ENCODE measurements around the gene VDAC1.
"Not testable (repeated sequence)": the region's sequence is repeated elsewhere in the genome, so short reads cannot be mapped to it uniquely, and the experiment has no call there.

VDAC1 gene

DNA sequence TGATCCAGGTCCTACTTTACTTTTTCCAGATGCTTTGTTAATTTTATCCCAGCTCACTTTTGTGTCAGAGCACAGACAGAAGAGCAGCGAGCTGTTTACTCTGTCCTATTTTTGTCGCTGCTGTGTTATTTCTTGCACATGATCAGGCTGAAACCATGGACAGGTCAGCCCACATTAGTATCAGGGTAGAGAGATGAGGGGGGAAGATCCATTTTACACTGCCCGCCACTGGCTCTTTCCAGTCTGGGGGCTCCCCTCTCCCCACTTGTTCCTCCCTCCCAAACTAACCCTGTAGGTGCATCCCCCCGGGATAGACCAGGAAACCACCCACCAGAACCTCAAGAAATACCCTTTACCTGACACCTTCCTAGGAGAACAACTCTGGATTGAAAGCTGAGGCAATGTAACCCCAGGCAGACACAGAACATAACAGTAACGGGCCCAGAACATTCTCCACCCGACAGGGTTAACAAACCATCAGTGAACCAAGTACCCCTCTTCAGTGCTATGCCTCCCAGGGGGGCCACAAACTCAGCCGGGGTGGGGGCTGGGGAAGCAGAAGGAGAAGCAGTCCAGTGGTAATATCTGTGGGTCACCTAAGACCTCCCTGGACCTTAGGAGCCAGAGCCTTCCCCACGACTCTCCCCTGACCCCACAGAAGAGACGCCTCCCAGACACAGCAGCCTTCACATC lies 10.3 kb downstream of the VDAC1 start:
- DNase-seq: no peak

GRCh38 chr5:133993185-133993936 lies 11.4 kb downstream of the VDAC1 start:
- DNase-seq: no peak

DNA sequence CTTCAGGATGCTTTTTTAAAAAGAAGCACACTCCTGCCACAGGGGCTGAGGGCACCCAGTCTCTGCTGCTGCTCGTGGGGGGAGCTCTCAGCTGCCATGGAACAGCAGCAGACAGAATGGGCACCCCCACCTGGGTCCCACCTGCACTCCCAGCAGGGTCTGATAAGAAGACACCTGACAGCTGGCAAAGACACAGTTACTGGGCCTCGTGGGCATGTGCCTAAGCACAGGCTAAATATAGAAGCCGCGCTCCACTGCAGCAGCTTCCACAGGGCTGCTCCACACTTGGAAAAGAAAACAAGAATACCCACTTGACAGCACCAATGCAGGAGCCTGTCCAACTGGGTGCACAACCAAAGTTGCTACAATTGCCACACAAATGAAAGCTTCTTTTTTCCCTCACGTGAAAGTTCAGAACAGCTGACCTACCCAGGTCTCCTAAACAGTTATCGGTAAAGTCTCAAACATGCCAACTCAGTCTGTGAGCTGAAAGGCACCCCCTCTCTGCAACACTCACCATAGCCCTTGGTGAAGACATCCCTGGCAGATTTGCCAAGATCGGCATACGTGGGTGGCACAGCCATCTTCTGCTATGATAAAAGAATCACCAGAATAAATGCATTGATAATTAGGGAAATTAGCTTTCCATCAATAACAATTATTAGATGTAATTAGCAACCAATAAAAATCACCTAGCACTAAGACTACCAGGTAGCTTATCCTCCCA lies 12.2 kb downstream of the VDAC1 start:
- no peak for DNase-seq

DNA sequence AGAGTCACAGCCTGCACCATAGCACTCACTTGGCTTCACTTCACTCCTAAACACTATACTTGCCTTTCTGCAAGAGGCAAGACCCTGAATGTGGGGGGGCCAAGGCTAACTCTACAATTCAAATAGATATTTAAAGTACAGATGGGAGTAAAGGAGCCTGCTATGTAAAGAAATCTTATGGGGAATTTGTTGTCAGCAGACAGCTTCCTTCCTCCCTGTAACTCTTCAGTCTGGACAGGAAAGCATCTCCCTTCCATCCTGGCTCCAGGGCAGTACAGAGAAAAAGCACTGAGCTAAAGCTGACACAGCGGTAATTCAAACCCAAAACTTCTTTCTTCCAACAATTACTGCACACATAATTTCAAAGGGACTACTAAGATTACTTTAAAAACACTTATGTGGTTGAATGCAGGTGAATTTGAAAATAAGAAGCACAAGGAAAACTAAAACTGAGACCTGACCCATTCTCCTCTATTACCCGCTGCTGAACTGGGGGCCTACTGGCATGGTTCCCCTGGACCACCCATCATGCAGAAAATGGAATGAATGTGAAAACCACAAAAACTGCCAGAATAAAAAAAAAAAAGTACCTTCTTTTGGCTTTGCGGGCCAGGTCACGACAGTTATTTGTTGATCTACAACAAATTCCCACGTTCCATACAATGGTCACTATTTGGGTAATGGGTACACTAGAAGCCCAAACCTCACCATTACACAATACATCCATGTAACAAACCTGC lies 13.4 kb downstream of the VDAC1 start:
- DNase-seq: no peak

DNA sequence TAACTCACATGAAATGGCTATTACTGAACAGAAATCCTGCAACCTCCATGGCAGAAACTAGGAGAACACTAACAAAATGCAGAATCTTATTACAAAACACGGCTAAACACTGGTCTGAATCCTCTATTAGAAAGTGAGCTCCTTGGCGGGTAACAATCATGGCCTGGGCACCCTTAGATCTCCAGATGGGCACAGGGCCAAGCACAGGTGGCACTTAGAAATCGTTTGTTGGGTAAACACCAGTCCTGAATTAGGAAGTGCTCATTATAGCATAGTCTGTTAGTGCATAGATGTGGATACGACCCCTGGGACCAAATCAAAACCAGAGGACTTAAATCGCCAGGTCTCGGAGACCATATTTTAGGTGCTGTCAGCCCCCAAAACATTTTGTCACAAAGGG lies 14.4 kb downstream of the VDAC1 start:
- DNase-seq: no peak

GRCh38 chr5:133985540-133986180 lies 19.1 kb downstream of the VDAC1 start:
- DNase-seq: no peak

DNA sequence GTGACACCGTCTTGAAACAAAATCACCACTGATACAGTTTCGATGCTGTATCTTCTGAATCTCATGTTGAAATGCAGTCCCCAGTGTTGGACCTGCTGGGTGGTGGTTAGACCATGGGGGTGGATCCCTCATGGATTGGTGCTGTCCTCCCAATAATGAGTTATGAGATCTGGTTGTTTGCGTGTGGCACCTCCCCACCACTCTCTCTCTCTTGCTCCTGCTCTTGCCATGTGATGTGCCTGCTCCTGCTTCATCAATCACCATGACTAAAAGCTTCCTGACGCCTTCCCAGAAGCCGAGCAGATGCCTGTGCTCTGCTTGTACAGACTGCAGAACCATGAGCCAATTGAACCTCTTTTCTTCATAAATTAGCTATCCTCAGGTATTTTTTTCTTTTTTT lies 21.1 kb downstream of the VDAC1 start:
- no peak for DNase-seq

DNA sequence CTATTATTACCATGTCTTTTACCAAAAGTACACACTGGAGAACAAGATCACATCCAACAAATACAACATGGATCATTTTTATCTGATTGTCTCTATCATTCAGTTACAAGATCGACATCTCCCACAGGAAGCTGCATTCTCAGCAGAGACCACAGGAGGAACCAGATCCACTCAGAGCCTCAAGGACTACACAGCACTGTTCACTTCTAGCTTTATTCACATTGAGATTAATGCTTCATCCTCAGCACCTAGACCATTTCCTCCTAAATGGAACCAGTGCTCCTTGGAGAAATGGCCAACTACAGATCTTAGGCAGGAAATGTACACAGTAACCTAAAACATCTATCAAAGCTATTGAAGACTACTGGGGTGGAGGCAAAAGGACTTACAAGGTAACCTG lies 23.1 kb downstream of the VDAC1 start:
- DNase-seq: no peak

DNA sequence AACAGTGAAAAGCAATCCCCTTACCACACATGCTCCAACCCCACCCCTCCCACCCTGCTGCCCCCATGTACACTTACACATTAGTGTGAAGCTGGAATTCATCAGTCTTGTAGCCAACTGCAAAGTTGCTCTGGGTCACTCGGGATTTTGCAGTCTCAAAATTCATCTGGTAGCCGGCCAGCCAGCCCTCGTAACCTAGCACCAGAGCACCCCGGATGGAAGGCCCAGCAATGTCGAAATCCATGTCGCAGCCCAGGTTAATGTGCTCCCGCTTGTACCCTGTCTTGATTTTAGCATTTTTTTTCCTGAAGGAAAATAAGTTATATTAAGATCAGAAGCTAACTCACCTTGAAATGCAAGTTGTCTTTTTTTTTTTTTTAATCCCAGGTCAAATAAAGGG lies 24.1 kb downstream of the VDAC1 start:
- DNase-seq: no peak

GRCh38 chr5:133978943-133979342 lies 25.8 kb downstream of the VDAC1 start:
- no peak for DNase-seq

DNA sequence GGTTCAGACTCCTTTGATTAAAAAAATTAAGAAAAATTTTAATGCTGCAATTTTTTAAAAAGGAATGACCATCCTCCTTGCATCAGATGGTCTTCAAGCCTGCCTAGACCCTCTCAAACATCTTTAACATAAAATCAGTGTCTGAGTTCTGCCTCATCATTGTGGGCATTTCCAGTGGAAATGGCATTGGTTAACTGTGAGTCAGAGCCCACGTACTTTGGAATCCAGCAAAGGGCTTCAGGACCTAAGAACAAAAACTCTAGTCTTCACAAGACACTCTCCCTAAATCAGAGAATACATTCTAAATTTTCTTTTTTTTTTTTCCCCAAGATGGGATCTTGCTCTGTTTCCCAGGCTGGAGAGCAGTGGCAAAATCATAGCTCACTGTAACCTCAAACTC lies 26.9 kb downstream of the VDAC1 start:
- no peak for DNase-seq

GRCh38 chr5:133977161-133977787 lies 27.5 kb downstream of the VDAC1 start:
- no peak for DNase-seq

- not testable (repeated sequence) for DNase-seq
Measured at GRCh38 chr5:133975546-133975945, 29.2 kb downstream of the VDAC1 start.

GRCh38 chr5:133974142-133974541 lies 30.6 kb downstream of the VDAC1 start:
- no peak for DNase-seq

GRCh38 chr5:133970325-133970909 lies 34.4 kb downstream of the VDAC1 start:
- DNase-seq: no peak

DNA sequence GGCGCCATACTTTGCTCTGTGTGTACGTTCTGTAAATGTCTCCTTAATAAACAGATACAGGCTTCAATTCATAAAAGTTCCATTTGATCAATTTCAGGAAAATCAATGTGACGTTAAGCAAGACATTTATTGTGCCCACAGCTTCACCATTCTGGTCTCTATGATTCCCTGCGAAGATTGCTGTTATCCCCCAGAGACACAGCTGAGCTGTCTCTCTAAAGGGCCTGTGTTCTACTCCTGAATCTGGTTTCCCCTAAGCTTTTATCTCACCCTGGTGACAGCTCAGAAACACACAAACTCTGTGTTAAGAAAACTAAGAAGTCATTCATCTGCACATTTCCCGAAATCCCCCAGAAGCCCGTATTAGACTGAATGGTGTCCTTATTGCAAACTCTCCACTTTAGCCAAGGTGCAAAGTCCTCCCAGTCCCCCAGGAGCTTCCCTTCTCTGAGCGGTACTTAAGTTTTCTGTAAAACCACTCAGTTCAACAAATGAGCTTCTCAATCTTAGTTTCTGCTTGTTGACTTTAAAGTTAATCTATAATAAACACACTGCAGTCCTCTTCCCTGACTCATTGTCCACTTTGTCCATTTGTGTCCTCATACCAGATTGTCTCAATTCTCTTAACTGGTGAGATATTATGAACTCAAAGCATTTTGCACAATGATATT lies 35.0 kb downstream of the VDAC1 start:
- no peak for DNase-seq

GRCh38 chr5:133968204-133968980 lies 36.4 kb downstream of the VDAC1 start, which contains the start of gene C5orf15:
Gene C5orf15, minus strand, starts transcription at chr5:133968625. Its CDS starts 41 bp downstream, at chr5:133968584.
- DNase-seq: peak; percentile 95

DNA sequence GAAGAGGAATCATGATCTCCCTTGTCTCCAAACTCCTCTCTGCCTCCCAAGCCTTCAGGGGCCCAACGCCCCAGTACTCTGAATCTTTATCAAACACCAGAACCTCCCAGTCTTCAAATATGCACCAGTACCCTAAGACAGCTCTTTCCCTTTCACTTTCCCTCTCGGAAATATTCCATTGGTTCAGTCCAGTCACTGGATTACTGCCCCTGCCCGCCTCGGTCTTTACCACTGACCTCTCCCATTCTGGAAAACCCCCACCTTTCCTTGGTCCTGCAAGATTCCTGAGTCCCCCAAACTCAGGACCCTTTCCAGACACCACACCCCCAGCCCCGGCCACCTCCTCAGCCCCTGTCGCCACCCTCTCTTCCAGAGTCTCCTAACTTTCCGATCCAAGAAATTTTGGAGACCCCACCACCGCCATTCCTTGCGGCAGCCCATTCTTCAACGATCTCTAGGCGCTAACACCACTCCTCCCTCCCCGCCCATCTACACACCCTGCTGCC lies 37.0 kb downstream of the VDAC1 start:
- no peak for DNase-seq

GRCh38 chr5:133967124-133967523 lies 37.7 kb downstream of the VDAC1 start:
- no peak for DNase-seq

GRCh38 chr5:133966090-133966489 lies 38.7 kb downstream of the VDAC1 start:
- DNase-seq: no peak

Data from GDM1 (cell line).